ENCODE measurements around the gene ELOVL1.

The ELOVL1 gene

DNA sequence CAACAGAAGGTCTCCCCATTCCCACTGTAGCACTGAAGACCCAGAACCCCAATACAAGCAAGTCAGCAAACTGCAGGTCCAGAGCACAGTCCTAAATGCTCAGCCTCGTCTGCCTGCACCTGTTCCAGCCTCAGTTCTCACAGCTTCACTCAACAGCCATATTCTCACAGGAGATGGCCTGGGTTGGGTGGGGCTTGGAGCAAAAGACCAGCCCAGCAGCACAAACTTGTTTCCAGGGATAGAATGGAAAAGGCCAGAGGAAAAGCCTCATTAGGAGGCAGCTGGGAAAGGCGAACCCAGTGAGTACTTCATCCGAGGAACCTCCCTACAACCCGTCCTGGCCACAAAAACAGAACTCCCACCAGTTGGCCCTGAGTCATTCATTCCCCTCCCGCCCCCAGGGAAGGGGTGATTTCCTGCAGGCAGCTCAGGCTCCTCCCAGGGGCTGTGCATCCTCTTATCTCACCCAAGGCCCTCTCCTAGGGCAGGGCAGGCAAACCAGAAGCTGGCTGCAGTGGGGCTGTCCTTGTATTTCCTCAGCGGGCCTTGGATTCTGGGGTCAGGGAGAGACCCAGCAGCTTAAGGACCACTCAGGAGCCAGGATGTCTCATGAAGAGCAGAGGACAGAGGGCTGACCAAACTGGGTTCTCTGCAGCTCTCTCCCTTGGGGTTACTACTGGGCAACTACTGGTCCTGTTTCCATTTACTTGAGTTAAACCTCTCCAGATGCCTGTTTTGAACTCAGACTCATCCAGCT, 37.6 kb downstream of the ELOVL1 start:
- no peak for DNase-seq (ENCODE audit: low read depth, low spot score)

DNA sequence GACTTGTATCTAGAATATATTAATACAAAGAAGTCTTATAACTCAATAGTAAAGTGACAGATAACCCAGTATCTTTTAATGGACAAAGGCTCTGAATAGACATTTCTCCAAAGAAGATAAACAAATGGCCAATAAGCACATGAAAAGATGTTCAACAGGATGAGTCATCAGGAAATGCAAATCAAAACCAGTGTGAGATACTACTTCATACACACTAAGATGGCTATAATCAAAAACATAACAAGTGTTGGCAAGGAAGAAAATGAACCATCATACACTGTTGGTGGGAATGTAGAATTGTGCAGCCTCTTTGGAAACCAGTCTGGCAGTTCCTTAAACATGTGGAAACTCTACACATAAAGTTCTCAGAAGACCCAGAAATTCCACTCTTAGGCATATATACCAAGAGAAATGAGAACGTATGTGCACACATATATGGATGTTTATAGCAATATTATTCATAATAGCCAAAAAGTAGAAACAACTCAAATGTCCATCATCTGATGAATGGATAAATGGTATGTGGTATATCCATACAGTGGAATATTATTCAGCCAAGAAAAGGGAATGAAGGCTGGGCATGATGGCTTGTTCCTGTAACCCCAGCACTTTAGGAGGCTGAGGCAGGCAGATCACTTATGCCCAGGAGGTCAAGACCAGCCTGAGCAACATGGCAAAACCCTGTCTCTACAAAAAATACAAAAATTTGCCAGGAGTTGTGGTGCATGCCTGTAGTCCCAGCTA, 40.1 kb downstream of the ELOVL1 start:
- no peak for DNase-seq (ENCODE audit: low read depth, low spot score)

DNA sequence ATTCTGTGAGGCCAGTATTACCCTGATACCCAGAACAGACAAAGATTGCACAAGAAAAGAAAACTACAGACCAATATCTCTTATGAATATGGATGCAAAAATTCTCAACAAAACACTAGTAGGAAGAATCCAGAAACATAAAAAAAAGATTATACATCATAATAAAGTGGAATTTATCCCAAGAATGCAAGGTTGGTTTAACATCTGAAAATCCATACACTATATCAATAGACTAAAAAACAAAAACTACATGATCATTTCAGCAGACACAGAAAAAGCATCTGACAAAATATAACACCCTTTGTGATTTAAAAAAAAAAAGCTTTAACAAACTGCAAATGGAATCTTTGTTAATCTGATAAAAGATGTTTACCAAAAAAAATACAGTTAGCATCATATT, 42.4 kb downstream of the ELOVL1 start:
- no peak for DNase-seq (ENCODE audit: low read depth, low spot score)

DNA sequence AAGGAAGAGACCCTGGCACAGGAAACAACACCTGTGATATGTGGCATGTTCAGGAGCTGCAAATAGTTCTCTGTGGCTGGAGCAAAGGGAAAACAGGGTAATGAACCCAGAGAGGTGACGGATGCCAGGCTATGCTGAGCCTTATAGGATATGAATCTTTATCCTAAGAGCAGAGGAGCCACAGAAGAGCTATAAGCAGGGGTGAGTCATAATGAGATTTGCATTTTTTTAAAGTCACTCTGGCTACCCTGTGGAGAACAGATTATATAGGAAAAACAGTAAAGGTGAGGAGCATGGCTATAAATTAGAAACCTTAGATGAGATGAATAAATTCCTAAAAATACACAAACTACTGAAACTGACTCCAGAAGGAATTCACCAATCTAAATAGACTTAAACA, 43.0 kb downstream of the ELOVL1 start:
- DNase-seq (ENCODE audit: low read depth, low spot score) = no peak

DNA sequence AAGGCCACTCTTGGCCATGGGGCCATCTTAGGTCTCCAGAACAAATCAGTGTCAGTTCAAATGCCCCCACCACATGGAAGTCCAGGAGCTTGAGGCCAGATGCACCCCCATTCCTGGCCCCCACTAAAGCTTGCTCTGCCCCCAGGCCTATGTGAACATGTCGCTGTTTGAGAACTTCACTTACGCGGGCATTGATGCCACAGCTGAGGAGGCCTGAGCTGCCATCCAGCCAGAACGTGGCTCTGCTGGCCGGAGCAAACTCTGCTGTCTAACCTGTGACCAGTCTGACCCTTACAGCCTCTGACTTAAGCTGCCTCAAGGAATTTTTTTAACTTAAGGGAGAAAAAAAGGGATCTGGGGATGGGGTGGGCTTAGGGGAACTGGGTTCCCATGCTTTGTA, 45.3 kb downstream of the ELOVL1 start:
- no peak for DNase-seq (ENCODE audit: low read depth, low spot score)

DNA sequence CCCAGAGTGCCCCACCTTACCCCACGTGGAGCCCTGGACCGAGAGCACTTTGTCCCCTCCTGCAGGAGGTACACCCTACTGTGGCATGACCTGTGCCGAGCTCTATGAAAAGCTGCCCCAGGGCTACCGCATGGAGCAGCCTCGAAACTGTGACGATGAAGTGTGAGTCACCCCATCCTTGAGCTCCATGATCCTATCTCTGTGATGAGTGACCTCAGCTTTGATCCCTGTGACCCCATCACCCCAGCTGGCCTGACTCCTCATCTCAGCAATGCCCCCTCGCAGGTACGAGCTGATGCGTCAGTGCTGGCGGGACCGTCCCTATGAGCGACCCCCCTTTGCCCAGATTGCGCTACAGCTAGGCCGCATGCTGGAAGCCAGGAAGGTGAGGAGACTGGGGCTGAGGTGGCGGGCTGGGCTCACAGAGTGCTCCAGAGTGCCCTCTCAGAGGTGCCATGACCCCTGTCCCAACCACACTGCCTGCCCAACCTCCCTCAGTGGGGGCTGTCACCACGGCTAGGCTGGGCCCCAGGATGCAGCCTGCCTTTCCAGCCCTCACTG, 46.4 kb downstream of the ELOVL1 start:
- DNase-seq (ENCODE audit: low read depth, low spot score) = no peak

DNA sequence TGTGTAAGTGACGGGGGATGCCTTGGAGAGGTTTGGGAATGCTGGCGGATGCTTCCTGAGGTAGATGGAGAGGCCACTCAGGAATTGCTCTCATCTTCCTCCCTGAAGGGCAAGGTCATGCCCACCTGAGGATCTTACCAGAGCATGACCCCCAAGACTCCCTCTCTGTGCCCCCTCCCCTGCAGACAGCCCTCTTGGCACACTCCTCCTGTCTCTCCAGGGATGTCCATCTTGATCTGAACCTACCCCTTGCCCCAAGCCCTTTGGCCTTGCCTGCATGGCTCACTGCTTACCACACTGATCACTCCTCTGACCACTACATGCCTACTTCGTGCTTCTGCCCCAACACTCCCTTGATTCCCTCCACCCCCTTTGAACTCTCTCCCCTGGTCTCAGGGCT, 48.0 kb downstream of the ELOVL1 start:
- DNase-seq (ENCODE audit: low read depth, low spot score) = no peak

DNA sequence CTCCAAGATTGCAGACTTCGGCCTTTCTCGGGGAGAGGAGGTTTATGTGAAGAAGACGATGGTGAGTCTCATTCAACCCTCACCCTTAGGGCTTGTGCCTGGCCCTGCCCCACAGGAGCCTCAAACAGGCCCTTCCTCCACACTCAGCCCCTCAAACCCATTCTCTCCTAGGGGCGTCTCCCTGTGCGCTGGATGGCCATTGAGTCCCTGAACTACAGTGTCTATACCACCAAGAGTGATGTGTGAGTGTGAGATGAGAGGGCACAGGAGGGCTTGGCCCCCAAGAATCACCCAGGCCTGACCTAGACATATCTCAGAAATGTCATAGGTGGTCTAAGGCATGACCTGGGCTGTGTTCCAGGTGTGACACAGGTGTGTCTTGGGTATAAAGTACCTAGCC, 48.5 kb downstream of the ELOVL1 start:
- no peak for DNase-seq (ENCODE audit: low read depth, low spot score)

DNA sequence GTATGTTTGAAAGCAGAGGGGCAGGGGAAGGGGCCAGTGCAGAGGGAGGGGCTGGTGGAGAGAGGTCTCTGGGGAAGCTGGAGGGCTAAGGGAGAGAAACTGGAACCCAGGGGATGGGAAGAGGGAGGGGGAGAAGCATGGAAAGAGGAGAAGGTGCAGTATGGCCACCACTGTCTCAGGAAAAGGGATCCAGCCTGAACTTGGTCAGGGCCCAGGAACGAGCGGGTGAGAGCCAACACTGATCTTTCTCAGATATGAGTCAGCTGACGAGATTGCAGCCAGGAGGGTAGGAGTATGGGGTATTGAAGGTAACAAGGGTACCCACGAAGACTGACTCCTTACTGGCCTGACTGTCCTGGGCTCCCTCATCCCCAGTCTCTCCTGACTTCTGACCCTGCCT, 49.0 kb downstream of the ELOVL1 start:
- DNase-seq (ENCODE audit: low read depth, low spot score) = no peak

DNA sequence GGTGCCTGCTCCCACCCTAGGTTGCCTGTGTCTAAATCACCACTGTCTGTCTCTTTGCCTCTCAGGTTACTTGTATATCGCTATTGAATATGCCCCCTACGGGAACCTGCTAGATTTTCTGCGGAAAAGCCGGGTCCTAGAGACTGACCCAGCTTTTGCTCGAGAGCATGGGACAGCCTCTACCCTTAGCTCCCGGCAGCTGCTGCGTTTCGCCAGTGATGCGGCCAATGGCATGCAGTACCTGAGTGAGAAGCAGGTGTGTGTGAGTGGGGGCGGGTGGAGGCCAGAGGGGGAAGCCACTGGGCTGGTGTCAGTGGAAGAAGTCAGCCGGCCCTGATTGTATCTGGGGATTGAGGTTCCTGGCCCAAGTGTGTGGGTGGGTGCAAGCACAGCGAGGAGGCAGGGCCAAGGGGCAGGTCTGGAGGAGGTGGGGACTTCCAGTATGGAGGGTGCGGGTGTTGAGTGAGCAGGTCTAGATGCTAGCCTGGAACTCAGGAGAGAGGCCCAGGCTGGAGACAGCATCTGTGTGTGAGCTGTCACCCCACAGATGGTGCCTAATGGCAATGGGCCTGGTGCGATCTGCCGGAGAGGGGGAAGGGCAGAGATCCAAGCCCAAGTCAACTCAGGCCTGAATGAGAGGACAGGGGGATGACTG, 49.9 kb downstream of the ELOVL1 start:
- DNase-seq (ENCODE audit: low read depth, low spot score) = no peak

DNA sequence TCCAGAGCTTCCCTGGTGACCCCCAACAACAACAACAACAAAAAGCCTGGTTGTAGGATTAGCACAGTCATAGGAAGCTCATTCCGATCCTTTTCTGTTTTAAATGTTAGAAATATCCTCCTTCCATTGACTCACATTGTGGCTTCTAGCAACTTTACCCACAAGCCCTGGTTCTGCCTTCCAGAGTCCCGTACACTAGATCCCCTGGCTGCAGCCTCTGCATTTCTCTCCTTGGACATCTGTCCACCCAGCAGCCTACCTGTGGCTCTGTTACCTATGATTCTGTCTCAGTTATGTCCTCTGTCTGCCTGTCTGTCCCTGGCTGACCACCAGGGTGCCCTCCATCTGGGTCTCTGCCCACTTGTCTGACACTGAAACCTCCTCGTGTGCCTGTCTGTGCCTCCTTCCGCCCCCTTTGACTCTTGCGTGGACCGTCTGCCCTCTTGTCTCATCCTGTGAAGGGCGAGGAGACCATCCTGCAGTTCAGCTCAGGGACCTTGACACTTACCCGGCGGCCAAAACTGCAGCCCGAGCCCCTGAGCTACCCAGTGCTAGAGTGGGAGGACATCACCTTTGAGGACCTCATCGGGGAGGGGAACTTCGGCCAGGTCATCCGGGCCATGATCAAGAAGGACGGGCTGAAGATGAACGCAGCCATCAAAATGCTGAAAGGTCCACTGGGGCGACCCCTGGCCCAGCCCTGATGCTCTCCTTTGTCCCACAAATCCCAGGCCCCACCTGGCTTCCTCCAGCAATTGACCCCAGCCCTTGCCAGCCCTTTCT, 50.9 kb downstream of the ELOVL1 start:
- no peak for DNase-seq (ENCODE audit: low read depth, low spot score)

DNA sequence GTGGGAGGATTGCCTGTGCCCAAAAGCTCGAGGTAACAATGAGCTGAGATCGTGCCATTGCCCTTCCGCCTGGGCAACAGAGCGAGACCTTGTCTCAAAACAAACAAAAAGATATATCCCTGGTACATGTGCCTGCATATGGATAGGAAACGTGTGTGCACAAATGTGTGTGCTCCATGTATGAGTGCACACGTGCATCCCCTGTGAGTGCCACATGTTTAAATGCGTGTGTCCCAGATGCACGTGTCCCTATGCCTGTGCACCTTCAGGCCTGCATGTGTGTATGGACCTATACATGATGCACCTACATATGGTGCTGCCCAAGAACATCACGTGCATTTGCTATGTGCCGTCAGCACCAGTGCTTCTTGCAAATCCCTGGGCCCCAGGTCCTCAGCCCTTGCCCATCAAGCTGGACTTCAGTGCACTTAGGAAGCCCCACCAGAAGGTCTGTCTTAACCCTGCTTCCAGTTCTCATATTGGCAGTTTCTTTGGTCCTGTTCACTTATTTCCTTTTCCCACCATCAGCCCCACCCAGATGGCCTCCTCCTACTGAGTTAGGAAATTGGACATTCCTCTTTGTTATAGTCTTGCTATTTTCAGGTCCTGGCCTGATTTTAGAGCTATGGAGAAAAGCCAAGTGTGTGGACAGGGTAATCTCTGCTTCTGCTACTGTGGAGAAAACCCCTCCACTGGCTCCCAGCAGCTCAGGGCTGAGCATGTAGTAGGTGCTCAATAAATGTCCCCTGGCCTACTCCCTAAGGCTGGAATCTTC, 51.7 kb downstream of the ELOVL1 start:
- DNase-seq (ENCODE audit: low read depth, low spot score) = no peak

DNA sequence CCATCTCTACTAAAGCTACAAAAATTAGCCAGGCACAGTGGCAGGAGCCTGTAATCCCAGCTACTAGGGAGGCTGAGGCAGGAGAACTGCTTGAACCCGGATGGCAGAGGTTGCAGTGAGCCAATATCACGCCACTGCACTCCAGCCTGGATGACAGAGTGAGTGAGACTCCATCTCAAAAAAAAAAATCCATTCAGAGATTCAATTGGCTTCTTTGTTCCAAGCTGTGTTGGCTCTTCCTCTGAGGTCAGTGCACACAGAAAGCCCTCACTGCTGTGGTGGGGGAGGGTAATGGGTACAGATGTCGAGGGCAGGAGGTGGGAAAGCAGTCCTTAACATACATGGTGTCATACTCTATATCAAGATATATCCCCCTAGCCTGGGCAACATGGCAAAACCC, 52.3 kb downstream of the ELOVL1 start:
- no peak for DNase-seq (ENCODE audit: low read depth, low spot score)

DNA sequence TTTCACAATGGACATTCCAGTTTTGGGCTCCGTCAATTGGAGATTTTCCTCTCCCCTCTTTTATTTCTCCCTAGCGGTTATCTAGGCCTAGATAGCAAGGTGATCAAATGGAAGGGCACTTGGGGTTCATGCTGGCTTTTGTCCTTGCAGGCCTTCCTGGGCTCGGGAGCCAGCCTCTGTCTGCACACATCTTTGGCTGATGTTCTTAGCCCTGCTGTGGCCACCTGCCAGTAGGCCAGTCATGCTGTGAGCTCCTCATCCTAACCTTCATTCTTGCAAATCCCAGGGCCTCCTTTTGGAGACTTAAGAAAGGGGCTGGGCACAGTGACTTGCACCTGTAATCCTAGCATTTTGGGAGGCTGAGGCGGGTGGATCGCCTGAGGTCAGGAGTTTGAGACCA, 53.6 kb downstream of the ELOVL1 start:
- no peak for DNase-seq (ENCODE audit: low read depth, low spot score)

DNA sequence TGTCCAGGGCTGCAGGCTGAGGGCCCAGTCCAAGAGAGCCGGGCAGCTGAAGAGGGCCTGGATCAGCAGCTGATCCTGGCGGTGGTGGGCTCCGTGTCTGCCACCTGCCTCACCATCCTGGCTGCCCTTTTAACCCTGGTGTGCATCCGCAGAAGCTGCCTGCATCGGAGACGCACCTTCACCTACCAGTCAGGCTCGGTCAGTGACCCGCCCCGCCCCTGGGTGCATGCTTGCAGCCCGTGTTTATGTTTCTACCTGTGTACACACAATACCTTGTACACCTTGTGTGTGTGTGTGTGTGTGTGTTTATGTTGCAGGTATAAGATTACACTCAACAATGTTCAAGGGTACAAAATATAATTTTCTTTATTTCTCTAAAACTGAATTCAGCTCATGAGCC, 54.0 kb downstream of the ELOVL1 start:
- no peak for DNase-seq (ENCODE audit: low read depth, low spot score)

All from activated CD4-positive, CD25-positive, alpha-beta regulatory T cell treated with anti-CD3 and anti-CD28 coated beads, Interleukin-2, amount 50 U/mL, for 16 hours (primary cell).